HG03280 (cell line): ENCODE measurements around the gene BCL6.

ENCODE experiments used
- ATAC-seq: cut with Tn5 transposase; IDR thresholded peaks from one replicate; pipeline ENCODE4 v1.9.1; 2021; ENCODE audit warnings: mild to moderate bottlenecking, moderate library complexity; ENCODE audit not compliant: unreplicated experiment

The BCL6 gene

DNA sequence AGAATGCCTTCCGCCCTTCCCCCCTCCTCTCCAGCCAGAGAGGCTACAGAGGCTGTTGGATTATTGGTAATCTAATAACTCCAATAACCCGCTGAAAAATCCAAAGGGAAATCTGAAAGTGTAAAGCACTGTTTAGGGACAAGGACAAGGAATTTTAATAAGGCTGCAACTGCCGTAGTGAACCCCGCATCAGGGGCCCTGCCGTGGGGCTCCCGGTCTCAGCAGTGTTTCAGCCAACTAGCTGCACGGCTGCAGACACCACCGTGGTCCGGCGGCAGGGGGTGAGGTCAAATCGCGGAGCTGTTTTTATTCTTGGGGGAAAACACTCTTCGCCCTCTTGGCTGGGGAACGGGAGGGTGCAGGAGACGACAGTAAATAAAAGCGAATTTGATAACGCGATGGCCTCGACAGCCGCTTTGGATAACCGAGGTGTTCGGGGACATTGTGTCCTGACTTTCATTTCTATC is 6.1 kb downstream of the BCL6 start:
- no peak for ATAC-seq

DNA sequence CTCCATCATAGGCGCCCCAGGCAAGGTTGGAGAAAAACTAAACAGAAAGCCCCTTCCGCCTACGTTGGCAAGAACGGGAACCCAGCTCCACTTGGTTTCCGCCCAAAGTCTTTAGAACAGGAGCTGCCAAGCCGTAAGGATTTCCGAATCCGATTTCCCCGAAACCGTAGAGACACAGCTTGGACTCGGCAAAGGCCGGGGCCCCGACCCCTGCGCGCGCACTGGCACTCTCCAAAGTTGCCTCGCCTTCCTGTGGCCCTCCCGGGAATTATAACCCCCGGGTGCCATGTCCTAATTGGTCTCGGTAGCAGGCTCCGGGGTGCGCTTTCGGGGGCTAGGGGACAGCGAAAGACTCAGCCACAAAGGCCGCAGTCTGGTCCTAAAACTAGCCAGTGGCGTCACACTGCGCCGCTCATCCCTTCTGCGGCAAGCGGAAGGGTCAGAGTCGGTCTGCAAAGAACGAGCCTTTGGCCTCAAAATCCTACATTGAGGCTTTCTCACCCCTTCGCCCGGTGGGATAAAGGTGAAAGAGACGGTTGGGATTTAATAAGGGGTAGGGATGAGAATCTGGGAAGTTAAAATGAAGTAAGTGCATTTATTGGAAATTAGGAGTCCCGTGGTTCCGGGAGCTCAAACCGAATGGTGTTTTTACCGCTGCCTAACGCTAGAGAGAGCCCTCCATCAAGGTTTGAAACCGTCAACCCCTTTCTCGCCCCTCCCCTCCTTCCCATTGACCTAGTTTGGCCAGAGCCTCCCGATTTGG is 6.8 kb downstream of the BCL6 start:
- peak; percentile 48 for ATAC-seq

DNA sequence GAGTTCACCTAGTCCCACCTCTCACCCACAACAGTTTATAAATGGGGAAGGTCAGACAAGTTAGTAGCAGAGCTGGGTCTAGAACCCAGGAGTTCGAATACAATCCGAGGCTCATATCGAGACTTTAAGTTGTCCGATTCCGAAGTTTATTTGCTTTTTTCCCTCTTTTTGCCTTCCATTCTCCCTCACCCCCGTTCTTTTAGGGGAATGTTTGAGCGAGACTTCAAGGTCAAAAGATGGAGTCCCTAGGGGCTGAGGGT is 7.3 kb downstream of the BCL6 start:
- ATAC-seq: no peak

DNA sequence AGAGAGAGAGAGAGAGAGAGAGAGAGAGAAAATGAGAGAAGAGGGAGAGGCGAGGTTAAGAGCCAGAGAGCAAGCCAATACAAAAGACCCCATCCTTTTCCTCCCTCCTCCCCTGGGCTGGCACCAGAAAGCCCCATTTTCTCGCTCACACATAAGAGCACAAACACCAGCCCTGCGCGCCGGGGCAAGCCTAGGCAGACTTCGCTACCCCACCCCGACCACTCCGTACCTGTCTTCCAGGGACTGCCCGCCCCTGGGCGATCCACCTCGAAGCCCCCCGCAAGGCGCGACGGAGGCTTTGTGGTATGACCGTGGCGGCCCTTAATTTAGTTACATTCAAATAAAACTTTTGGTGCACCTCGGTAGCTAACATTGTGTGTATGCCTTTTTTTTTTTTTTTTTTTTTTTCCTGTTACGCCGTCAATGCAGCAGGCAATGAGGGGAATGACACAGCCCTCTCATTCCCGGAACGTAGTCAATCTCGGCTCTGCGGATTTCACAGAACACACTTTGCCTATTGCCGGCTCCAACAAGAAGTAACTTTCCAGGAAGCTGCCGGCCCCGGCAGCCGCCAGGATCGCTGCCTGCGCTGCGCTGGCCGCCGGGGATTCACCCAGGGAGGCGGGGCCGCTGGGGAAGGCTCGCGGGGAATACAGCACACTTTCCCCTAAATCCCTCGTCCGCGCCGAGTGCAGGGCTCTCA is 7.7 kb downstream of the BCL6 start:
- ATAC-seq: no peak

- ATAC-seq: no peak
Measured at GRCh38 chr3:187737006-187737367, 8.3 kb downstream of the BCL6 start.

GRCh38 chr3:187736418-187736871 is 8.8 kb downstream of the BCL6 start:
- no peak for ATAC-seq

DNA sequence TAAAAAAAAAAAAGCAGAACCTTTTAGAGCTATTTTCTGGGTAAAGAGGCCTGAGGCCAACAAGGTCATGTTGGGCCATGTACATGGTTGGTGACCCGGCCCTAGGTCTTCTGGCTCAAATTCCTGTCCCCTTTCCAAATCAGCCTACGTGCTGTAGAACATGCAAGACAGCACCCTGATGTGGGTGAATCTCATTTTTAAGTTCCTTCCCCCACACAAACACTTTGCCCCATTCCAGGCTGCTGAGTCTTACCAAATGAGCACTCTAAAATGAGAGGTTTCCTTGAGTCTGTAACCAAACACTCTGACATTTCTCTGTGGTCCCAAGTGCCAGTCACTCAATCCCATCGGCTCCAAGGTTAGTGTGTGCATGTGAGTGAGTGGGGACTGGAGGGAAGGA is 9.4 kb downstream of the BCL6 start:
- ATAC-seq: no peak

DNA sequence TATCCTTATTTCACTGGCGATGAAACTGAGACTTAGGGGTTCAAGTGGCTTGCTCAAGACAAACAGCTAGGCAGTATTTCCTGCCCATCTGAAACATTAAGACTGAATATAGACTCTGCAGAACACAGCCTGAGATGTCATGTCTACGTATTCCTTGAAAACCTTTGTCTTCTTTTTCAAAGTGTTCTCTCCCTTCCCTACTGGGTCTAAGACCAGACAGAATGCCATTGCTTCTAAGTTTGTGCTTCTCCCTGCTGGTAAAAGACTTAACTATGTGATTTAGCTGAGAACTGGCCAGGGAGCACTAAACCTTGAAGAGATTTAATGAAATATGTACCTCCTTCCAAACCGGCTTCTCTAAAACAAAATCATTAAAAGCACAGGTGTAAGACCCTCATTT is 9.9 kb downstream of the BCL6 start:
- no peak for ATAC-seq

DNA sequence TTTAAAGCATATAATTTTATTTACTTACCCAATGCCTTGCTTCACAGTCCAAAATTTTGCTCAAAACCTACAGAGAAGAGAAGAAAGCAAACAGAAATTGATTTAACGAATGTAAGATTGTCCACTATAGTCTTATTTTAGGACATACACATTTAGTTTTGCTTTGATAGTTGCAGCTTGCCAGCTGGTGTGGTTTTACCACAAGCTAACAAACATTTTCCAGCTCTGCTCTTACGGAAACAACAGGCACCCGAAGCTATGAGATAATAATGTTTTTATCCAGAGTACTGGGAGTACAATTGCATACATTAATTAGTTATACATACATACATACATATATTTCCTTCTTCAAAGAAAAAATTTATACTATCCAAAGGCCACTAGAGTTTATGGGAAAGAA is 10.4 kb downstream of the BCL6 start:
- no peak for ATAC-seq

DNA sequence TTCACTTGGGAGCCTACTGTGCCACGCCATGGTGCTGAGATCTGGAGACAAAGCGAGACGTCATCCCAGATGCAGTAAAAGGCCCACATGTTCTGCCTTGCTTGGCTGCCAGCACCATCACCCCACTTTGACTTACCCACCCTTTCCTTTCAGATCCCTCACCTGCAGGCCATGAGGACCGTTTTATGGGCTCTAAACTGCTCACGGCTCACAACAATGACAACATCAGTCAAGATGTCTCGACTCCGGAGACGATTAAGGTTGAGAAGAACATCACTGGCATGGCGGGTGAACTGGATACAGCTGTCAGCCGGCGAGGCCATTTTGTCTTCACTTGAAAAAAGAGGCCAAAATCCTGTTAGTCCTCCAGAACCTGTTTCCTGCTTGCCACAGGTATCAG is 11.9 kb downstream of the BCL6 start:
- no peak for ATAC-seq

DNA sequence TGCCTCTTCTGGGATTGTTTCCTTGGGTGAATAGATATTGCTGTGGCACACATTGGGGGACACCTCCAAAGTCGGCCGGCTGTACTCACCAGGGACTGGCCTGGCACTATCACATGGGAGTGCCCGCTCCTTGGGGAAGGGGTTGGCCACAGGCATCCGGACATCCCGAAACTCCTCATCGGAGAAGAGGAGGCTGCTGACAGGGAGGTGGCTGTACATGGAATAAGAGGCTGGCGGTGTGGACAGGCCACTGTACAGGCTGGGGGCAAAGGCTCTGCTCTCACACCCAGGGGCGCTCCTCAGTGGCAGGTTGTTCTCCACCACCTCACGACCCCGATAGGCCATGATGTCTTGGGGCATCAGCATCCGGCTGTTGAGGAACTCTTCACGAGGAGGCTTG is 15.7 kb downstream of the BCL6 start:
- no peak for ATAC-seq

GRCh38 chr3:187728940-187729583 is 16.2 kb downstream of the BCL6 start:
- no peak for ATAC-seq

DNA sequence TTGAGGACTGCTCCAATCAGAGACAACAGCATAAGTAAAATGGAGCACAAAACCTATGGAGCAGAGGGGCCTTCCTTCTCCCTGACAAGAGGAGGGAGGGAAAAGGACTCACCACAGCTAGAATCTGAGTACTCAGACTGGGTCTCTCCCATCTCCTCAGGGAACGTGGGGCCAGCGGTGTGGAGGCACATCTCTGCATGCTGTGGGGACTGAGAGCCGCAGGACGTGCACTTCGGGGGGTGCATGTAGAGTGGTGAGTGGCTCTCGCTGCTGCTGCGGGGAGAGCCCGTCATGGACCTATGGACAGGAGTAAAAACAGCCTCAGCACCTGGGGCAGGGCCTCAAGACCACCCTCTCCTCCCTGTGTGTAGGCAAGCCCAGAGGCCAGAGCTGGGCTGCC is 17.0 kb downstream of the BCL6 start:
- ATAC-seq: no peak

DNA sequence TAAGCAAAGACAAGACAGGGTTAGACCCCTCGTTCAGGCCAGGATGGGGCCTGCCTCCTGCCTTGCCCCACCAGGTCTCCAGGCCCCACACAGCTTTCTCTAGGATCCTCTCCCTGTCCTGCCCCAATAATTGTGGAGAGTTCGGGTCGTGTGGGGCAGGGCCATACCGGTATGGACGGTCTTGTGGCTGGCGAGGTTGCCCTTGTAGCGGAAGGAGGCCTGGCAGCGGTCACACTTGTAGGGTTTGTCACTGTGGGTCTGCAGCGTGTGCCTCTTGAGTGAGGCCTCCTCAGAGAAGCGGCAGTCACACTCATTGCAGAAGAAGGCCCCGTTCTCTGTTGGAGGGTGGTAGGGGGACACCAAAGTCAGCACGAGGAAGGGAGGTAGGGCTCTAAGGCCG is 18.7 kb downstream of the BCL6 start:
- ATAC-seq: no peak

- no peak for ATAC-seq
Measured at GRCh38 chr3:187725653-187726370, 19.5 kb downstream of the BCL6 start.

GRCh38 chr3:187725224-187725623 is 20.0 kb downstream of the BCL6 start:
- no peak for ATAC-seq

GRCh38 chr3:187722206-187722612 is 23.1 kb downstream of the BCL6 start:
- no peak for ATAC-seq

GRCh38 chr3:187721055-187721454 is 24.2 kb downstream of the BCL6 start:
- ATAC-seq: no peak

DNA sequence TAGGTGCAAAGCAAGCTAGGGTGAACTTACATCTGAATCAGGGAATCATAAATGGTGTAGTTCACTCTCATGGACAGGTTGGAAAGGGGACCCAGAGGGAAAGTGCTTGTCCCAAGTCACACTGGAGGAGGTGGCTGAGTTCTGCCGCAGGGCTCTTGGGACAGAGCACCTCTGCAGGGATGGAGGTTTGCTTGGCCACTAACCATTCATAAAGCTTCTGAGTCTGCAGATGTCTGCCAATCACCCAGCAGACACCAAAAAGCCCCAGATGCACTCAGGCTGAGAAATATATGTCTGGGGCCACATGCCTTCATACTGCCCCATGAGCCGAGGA is 25.0 kb downstream of the BCL6 start:
- no peak for ATAC-seq

DNA sequence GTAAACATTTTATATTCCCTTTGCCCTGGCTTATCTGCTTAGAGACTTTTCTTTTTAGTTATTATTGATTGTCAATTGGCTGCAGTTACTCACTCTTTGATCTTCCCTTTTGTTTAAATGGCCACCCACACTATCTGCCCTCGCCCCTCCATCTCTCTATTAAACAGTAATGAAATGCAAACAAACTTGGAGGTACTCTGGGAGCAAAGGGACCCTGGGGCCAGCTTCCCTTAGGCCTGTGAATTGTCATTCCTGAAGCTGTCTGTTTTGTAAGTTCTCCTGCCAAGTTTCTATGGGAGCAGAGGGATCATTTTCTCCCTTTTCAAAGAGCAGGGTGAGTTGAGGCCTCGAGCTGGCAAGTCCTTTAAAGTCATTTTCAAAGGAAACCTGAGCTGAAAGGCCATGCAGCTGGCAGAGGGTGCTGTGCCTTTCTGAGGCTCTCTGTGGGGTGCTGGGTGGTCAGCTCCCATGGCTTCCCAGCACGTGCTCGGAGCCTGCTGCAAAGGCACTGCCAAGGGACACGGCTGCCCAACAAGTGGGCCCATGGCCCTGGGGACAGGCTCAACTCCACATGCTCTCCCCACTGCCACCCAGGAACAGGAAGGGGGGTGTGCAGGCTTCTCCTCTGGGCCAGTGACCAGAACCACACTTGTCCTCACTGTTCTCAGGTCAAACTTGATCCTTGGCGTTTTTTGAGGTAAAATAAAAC is 25.5 kb downstream of the BCL6 start:
- no peak for ATAC-seq

DNA sequence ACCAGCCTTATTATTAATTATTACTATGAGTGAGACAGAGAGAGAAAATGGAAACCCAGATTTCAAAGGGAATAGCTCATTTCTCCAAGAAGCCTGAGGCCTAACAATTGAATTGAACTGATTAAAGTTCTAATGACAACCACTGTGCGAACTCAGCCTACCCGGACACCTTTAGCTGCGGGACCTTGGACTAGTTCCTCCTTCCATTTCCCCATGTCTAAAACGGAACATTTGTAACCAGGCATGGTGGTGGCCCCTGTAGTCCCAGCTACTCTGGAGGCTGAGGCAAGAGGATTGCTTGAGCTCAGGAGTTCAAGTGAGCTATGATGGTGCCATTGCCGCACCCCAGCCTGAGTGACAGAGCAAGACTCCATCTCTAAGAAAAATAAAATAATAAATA is 26.5 kb downstream of the BCL6 start:
- ATAC-seq: no peak
